OCI-LY1 (cell line): ENCODE data around the gene MCU.

Source experiments
- CTCF ChIP-seq: fragments of 200-600 bp; sonication (generic), shearing (Covaris generic); IDR thresholded peaks from 2 replicates; pipeline ENCODE4 v1.5.1; 2017; ENCODE audit warnings: mild to moderate bottlenecking, antibody characterized with exemption, low read length, moderate library complexity, mixed read lengths
- EZH2 ChIP-seq: fragments of 200-600 bp; sonication (generic), shearing (Covaris generic); IDR thresholded peaks from 2 replicates; pipeline ENCODE4 v1.8.0; 2017; ENCODE audit warnings: borderline replicate concordance, mixed run types, mild to moderate bottlenecking, antibody characterized with exemption, low read length, moderate library complexity, mixed read lengths

- no peak for TF ChIP-seq CTCF
- TF ChIP-seq EZH2 = no peak
Observed at GRCh38 chr10:72682638-72683037, 9.3 kb upstream of the MCU start.
